ENCODE results near the gene ANTXRL.
"Not testable (repeated sequence)": the region's sequence is repeated elsewhere in the genome, so short reads cannot be mapped to it uniquely, and the experiment has no call there.

The ANTXRL gene

DNA sequence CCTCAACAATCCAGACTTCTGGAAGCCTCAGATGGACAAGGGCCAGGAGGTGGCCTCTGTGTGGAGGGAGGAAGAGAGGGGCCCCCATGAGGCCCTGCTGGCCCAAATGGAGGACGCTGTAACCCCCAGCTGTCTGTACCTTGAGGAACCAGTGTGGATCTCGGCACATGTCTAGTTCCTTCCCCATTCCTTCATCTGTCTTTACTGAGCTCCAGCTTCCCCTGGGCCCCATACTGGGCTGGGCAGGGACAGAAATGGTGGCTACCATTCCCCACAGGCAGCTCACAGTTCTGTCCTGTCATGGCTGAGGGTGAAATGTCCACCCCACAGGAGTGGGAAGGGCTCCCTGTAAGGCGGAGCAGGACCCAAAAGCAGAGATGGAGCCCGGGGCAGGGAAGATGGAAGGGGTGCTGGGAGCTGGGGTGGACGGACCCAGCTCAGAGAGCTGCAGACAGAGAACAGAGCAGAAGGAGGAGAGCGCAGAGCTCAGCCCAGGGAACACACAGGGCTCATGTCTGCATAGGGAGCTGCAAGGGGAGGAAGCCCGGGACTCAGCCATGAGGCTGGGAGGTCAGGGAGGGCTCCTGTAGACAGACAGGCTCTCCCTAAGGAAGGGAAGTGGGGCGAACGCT lies 22.8 kb downstream of the ANTXRL start:
- Histone ChIP-seq H3K36me3 (replicated peaks) (no peaks in the 10 kb centered on the region), H3K4me1 (no peaks in the 10 kb centered on the region), H3K9me3 (no peaks in the 10 kb centered on the region), H3K4me3 (no peak overlapping the region), H3K27me3 (ENCODE audit: low read depth) (no peaks in the 10 kb centered on the region)
- in situ Hi-C loops (cut with MboI; ENCODE audit: low sequenced_read_pairs) = loop anchor here (5.0 kb wide), 1 partner anchor 57 kb away; no protein-coding TSS in a partner anchor
- DNase-seq (ENCODE audit: low spot score in 2 of 2) = no peak

DNA sequence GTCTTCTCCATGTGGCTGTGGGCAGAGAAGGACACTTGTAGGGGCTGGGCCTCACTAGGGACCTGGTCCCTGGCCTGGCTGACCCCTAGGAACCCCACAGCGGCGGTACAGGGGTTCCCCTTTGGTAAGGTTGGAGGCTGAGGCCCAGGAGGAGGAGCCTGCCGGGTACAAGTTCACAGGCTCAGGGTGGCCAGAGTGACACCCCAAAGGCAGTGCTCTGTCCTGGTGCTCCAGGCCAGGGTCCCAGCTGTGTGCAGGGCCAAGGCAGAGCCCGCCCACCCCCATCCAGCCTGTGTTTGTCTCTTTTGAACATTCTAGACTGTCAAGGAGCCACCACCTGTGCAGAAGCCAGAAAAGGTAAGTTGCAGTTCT lies 23.3 kb downstream of the ANTXRL start:
- H3K36me3 ChIP-seq (replicated peaks) = no peaks in the 10 kb centered on the region
- H3K4me1 ChIP-seq = no peaks in the 10 kb centered on the region
- no peak for DNase-seq (ENCODE audit: low spot score in 2 of 2)
- no peaks in the 10 kb centered on the region for H3K27me3 ChIP-seq (ENCODE audit: low read depth)
- no peaks in the 10 kb centered on the region for H3K9me3 ChIP-seq
- in situ Hi-C loops (cut with MboI; ENCODE audit: low sequenced_read_pairs) = loop anchor here (5.0 kb wide), 1 partner anchor 58 kb away; no protein-coding TSS in a partner anchor
- H3K4me3 ChIP-seq = no peak overlapping the region

DNA sequence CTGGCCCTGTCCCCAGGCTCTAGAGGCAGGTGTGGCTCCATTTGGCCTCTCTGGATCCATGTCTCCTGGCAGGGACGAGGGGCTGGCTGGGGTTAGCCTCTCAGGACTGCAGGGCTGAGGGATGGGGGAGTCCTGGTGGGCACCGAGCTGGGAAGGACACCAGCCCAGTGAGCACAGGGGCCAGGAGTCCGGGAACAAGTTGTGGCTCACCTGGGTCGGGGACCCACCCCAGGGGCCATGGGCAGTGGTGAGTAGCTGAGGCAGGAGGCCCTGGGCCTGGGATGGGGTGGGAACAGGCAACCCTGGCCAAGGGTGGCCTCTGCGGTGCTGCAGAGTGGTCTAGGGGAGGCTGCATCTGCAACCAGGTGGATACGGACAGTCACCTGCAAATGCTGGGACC lies 24.1 kb downstream of the ANTXRL start:
- DNase-seq (ENCODE audit: low spot score in 2 of 2) = no peak
- no peaks in the 10 kb centered on the region for H3K36me3 ChIP-seq (replicated peaks)
- in situ Hi-C loops (cut with MboI; ENCODE audit: low sequenced_read_pairs) = loop anchor here (5.0 kb wide), 1 partner anchor 59 kb away; no protein-coding TSS in a partner anchor
- no peaks in the 10 kb centered on the region for H3K4me1 ChIP-seq
- no peaks in the 10 kb centered on the region for H3K9me3 ChIP-seq
- H3K27me3 ChIP-seq (ENCODE audit: low read depth) = no peaks in the 10 kb centered on the region
- H3K4me3 ChIP-seq = no peak overlapping the region

DNA sequence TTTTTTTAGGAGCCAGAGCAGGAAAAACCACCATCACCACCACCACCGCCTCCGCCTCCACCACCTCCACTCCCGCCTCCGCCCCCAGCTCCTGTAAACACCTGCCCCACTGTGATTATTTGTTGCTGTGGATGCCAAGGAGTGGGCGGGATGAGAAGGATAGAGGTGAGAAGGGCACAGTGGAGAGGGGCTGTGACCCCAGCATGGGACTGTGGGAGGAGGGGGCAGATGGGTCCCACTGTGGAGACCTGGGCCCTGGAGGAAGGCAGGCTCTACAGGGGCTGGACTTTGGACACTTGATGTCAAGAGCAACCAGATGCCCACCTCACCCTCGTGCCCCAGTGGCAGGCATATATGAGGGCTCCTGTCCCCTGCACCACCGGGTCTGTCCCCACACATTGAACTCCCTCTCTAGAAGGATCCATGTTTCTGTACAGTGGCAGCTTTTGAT lies 24.7 kb downstream of the ANTXRL start:
- Histone ChIP-seq H3K36me3 (replicated peaks) (no peaks in the 10 kb centered on the region), H3K27me3 (ENCODE audit: low read depth) (no peaks in the 10 kb centered on the region), H3K4me1 (no peaks in the 10 kb centered on the region), H3K4me3 (no peak overlapping the region), H3K9me3 (no peaks in the 10 kb centered on the region)
- in situ Hi-C loops (cut with MboI; ENCODE audit: low sequenced_read_pairs) = loop anchor here (5.0 kb wide), 1 partner anchor 59 kb away; no protein-coding TSS in a partner anchor
- DNase-seq (ENCODE audit: low spot score in 2 of 2) = no peak

DNA sequence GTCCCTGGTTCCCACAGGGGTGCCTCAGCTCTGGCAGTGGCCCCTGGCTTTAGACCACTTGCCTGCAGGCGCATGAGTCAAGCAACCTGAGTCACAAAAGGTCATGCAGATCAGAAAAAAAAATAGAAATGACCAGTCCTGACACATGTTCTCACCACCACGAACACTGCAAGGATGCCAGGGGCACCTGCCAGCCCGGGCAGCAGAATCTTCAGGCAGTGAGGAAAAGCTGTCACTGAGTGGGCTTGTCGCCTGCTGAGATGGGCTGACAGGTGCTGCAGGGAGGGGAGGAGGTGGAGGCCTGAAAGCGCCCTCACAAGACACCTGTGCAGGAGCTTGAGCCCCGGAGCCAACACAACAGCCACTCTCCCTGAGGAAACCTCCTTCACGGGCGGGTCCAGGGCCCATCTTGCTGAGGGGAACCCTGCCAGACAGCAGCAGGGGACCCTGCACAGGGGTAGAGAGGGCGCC lies 25.2 kb downstream of the ANTXRL start:
- not testable (repeated sequence) for H3K4me1 ChIP-seq; H3K36me3 ChIP-seq (replicated peaks); H3K27me3 ChIP-seq (ENCODE audit: low read depth); H3K9me3 ChIP-seq; H3K4me3 ChIP-seq; DNase-seq (ENCODE audit: low spot score in 2 of 2)
- in situ Hi-C loops (cut with MboI; ENCODE audit: low sequenced_read_pairs) = loop anchor here (5.0 kb wide), 1 partner anchor 60 kb away; no protein-coding TSS in a partner anchor

DNA sequence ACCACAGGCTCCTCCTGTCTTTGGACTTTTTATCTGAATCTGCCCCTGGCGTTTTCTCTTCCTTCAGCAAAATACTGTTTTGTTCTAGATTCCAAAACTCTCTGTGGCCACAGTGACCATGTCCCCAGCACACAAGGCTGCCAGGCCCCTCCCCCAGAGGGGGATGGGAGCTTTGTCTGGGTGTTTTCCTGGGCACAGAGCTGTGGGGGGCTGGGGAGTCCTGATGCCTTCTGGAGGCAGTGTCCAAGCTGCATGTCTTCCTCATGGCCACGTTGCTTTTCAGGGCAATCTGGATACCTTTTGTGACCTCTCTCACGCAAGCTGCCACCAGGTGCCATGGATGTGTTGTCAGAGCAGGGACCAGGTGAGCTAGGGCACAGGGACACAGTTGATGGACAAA lies 26.2 kb downstream of the ANTXRL start:
- DNase-seq (ENCODE audit: low spot score in 2 of 2) = no peak
- H3K4me3 ChIP-seq = no peak overlapping the region
- in situ Hi-C loops (cut with MboI; ENCODE audit: low sequenced_read_pairs) = loop anchor here (5.0 kb wide), 1 partner anchor 61 kb away; no protein-coding TSS in a partner anchor
- H3K27me3 ChIP-seq (ENCODE audit: low read depth) = no peaks in the 10 kb centered on the region
- H3K9me3 ChIP-seq = no peaks in the 10 kb centered on the region
- H3K4me1 ChIP-seq = no peaks in the 10 kb centered on the region
- no peaks in the 10 kb centered on the region for H3K36me3 ChIP-seq (replicated peaks)

DNA sequence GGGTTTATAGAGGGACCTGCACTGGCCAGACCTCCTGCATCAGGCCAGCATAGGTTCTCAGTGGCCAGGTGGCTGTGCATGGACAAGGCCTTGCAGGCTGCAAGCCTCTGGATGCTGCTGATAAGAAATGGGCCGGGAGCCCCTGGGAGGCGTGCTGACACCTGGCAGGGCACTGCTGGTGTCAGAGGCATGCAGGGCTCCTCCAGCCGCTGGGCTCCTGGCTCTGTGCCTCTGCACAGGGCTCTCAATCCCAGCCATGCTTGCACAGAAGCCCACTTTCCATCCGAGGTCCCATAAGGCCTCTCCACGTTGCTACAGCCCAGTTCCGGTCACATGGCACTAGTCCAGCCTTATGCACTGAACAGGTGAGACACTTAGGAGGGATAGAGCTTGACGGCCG lies 27.3 kb downstream of the ANTXRL start:
- H3K36me3 ChIP-seq (replicated peaks) = no peaks in the 10 kb centered on the region
- no peaks in the 10 kb centered on the region for H3K9me3 ChIP-seq
- no peaks in the 10 kb centered on the region for H3K27me3 ChIP-seq (ENCODE audit: low read depth)
- no peaks in the 10 kb centered on the region for H3K4me1 ChIP-seq
- DNase-seq (ENCODE audit: low spot score in 2 of 2) = no peak
- H3K4me3 ChIP-seq = no peak overlapping the region
- in situ Hi-C loops (cut with MboI; ENCODE audit: low sequenced_read_pairs) = loop anchor here (5.0 kb wide), 1 partner anchor 62 kb away; no protein-coding TSS in a partner anchor

DNA sequence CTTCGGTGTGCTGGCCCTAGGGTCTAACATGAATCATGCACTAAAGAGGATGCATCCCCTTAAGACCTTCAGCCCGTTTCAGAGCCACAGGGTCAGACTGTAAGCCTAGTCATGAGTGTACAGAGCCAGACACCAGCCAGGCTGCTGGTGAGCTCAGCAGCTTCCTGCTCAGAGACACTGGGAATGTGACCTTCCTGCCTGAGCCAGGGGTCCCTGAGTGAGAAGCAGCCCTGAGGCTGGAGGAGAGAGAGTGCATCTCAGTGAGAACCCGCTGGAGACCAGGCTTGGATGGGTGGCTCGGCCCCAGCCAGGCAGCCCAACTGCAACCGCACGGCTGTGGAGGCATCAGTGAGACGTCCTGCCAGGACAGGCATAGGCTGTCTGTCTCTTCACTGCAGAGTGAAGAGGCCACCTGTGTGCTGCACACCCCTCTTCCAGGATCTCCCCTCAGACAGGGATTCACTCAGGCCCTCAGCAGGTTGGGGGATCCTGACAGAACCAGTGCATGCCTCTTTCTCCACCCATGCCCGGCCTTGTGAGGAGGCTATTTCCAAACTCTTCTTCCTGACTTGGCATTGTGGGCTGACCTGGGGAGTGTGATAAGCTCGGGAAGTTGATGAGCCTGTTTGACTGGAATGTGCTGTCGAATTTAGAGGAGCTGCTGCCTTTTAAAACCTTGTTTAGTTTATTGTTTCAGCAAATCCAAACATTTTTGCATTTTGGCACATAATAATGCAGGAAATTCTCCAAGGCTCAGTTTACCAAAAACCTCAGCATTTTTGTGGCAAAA lies 28.5 kb downstream of the ANTXRL start:
- H3K4me1 ChIP-seq; H3K9me3 ChIP-seq; H3K36me3 ChIP-seq (replicated peaks); DNase-seq (ENCODE audit: low spot score in 2 of 2); H3K4me3 ChIP-seq; in situ Hi-C loops (cut with MboI; ENCODE audit: low sequenced_read_pairs); H3K27me3 ChIP-seq (ENCODE audit: low read depth): not testable (repeated sequence)

DNA sequence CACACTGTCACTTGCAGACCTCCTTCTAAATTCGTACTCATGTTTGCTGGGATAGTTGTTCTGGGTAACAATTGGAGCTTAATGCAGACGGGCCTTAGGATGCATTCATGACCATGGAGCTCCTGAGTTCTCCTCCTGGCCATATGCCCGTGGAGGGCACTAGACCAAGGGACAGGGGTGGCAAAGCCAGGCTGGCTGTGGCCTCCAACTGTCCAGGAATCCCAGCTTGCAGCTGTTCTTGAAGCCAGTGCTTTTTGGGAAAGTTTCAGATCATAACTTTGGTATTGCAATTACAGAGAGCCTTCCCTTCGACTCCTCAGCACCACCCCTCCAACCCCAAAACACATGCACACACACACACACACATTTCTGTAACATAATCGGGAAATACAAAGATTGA lies 30.6 kb downstream of the ANTXRL start:
- Histone ChIP-seq H3K27me3 (ENCODE audit: low read depth) (no peaks in the 10 kb centered on the region), H3K4me3 (no peak overlapping the region), H3K4me1 (no peaks in the 10 kb centered on the region), H3K9me3 (no peaks in the 10 kb centered on the region), H3K36me3 (replicated peaks) (no peaks in the 10 kb centered on the region)
- in situ Hi-C loops (cut with MboI; ENCODE audit: low sequenced_read_pairs) = no loop called here
- DNase-seq (ENCODE audit: low spot score in 2 of 2) = no peak

DNA sequence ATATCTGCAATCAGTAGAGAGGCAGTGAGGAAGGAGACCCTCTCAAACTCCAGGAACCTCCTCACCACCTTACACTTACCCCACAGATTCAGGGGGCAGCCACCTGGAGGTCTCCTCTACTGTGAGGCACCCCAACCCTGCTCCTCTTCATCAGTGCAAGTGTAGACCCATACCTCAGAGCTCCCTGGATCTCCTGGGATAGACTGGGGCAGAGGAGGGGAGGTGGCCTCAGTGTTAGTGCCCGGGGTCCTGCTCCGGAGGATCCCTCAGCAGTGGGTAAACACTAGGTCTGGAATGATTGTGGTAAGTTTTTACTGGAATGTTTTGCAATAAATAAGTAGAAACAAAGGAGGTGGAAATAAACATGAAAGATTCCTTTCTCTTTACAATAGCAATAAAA lies 31.1 kb downstream of the ANTXRL start:
- H3K4me3 ChIP-seq = no peak overlapping the region
- H3K4me1 ChIP-seq = no peaks in the 10 kb centered on the region
- in situ Hi-C loops (cut with MboI; ENCODE audit: low sequenced_read_pairs) = no loop called here
- H3K9me3 ChIP-seq = no peaks in the 10 kb centered on the region
- H3K27me3 ChIP-seq (ENCODE audit: low read depth) = no peaks in the 10 kb centered on the region
- no peaks in the 10 kb centered on the region for H3K36me3 ChIP-seq (replicated peaks)
- no peak for DNase-seq (ENCODE audit: low spot score in 2 of 2)

DNA sequence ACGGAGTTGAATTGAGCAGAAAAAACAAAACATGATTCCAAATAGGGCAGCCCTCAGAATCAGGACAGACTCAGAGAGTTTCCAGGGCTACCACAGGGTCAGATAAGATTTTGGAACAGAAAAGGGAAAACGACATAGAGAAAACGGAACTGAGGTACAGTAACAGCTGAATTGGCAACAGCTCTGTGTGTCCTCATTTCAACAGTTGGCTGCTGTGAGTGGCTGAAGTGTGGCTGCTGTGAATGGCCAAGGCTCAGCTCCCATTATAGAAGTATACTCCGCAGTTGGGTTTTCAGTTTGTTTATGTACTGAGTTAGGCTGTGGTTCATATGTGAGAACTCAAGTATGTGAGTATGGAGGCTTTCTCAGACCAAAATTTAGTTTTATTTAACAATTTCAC lies 32.0 kb downstream of the ANTXRL start:
- H3K4me3 ChIP-seq = no peak overlapping the region
- DNase-seq (ENCODE audit: low spot score in 2 of 2) = no peak
- no peaks in the 10 kb centered on the region for H3K4me1 ChIP-seq
- H3K27me3 ChIP-seq (ENCODE audit: low read depth) = no peaks in the 10 kb centered on the region
- no peaks in the 10 kb centered on the region for H3K9me3 ChIP-seq
- H3K36me3 ChIP-seq (replicated peaks) = no peaks in the 10 kb centered on the region
- in situ Hi-C loops (cut with MboI; ENCODE audit: low sequenced_read_pairs) = no loop called here

DNA sequence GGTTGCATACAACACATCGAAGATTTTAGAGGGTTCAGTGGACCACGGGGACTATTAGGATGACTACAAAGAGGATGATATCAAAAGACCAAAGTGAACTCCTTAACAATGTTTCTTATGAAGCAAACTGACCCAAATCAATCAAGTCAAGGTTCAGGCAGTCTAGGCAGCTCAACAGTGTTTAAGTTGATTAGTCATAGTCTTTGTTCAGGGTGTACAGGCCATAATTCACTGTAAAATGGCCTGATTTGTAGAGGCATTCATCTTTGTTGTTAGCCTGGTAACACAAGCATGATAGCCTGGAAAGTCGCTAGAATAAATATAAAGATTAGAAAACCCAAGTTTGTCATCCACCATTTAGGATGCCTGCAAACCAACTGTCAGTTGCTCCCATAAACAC lies 32.6 kb downstream of the ANTXRL start:
- Histone ChIP-seq H3K36me3 (replicated peaks) (no peaks in the 10 kb centered on the region), H3K4me3 (no peak overlapping the region), H3K27me3 (ENCODE audit: low read depth) (no peaks in the 10 kb centered on the region), H3K4me1 (no peaks in the 10 kb centered on the region), H3K9me3 (no peaks in the 10 kb centered on the region)
- no peak for DNase-seq (ENCODE audit: low spot score in 2 of 2)
- in situ Hi-C loops (cut with MboI; ENCODE audit: low sequenced_read_pairs) = no loop called here

DNA sequence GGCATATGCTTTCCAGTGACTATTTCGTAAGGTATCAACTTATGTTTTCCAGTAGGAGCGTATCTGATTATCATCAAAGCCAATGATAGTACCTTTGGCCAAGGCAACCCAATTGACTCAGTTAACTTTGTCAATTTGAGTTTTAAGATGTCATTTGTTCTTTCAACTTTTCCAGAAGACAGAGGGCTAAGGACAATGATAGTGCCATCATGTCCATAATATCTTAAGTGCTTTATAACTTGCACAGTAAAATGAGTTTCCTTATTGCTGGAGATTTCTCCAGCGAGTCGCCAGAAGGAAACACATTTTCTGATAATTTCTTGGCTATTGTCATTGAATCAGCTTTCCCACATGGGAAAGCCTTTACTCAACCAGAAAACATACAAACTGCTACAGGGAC lies 35.0 kb downstream of the ANTXRL start:
- no peak overlapping the region for H3K4me3 ChIP-seq
- H3K9me3 ChIP-seq = no peaks in the 10 kb centered on the region
- DNase-seq (ENCODE audit: low spot score in 2 of 2) = no peak
- no peaks in the 10 kb centered on the region for H3K27me3 ChIP-seq (ENCODE audit: low read depth)
- in situ Hi-C loops (cut with MboI; ENCODE audit: low sequenced_read_pairs) = no loop called here
- no peaks in the 10 kb centered on the region for H3K4me1 ChIP-seq
- H3K36me3 ChIP-seq (replicated peaks) = no peaks in the 10 kb centered on the region

DNA sequence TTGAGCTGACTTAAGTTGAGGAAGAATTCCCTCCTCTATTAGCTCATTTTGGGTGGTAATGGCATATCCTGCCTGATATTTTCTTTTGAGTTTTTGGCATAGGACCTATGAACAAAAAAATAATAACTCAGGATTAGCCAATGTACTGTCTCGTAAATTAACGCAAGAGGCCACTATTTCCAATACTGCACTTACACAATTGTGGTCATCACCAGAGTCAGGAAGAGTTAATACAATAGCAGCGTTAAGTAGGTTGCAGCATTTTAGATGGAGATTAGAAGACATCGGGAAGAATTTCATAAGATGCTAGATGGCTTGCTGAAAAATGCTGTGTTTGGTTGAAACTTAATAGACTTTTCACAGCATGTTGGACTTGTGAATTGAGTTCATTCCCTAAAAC lies 36.4 kb downstream of the ANTXRL start:
- H3K27me3 ChIP-seq (ENCODE audit: low read depth) = no peaks in the 10 kb centered on the region
- no peaks in the 10 kb centered on the region for H3K9me3 ChIP-seq
- DNase-seq (ENCODE audit: low spot score in 2 of 2) = no peak
- H3K36me3 ChIP-seq (replicated peaks) = no peaks in the 10 kb centered on the region
- no peaks in the 10 kb centered on the region for H3K4me1 ChIP-seq
- no peak overlapping the region for H3K4me3 ChIP-seq
- in situ Hi-C loops (cut with MboI; ENCODE audit: low sequenced_read_pairs) = no loop called here
